Fibroblast of villous mesenchyme (primary cell): ENCODE data around the gene PC. TPM values are rescaled to one million over a fixed set of nuclear protein-coding genes. Genes with fewer than 3 reads are reported as not detected.
A peak's percentile ranks its signal among the peaks of the same experiment; 100 is the strongest.
"Not testable (repeated sequence)": the region's sequence is repeated elsewhere in the genome, so short reads cannot be mapped to it uniquely, and the experiment has no call there.

Experiments
- DNase-seq: peaks from one replicate; pipeline ENCODE4 v3.0.0-alpha.2; 2010; ENCODE audit warnings: low read depth
- H3K4me3 ChIP-seq: 2 replicates; pipeline ENCODE4 v1.5.1; 2011; ENCODE audit warnings: low read depth, mild to moderate bottlenecking, low read length
- total RNA-seq: library from RNA; depleted of rRNA; stranded (reverse); fragments of >200 nt; gene quantifications from 2 replicates; pipeline ENCODE4 v1.2.3, GENCODE V29; 2012
- TF ChIP-seq, protein P1 (sequence below): IDR thresholded peaks from 2 replicates; pipeline ENCODE4 v1.5.1; 2012; ENCODE audit warnings: low read depth, mild to moderate bottlenecking, low read length; ENCODE audit not compliant: insufficient read depth

The PC gene
- total RNA-seq, 1 donor = 11.7 TPM

DNA sequence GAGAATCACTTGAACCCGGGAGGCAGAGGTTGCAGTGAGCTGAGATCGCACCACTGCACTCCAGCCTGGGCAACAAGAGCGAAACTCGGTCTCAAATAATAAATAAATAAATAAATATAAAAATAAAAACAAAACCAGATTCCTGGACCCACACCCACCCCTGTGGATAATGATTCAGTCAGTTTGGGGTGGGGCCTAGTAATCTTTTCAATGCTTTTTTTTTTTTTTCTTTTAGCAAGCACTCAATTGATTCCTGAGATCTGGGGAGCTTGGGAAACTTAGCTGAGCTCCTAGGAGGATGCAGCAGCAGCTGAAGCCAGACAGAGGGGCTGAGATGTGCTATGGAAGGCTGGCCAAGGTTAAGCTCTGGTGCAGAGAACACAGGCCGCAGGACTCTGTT is 4.6 kb upstream of the PC start:
- TF ChIP-seq, protein P1, sequence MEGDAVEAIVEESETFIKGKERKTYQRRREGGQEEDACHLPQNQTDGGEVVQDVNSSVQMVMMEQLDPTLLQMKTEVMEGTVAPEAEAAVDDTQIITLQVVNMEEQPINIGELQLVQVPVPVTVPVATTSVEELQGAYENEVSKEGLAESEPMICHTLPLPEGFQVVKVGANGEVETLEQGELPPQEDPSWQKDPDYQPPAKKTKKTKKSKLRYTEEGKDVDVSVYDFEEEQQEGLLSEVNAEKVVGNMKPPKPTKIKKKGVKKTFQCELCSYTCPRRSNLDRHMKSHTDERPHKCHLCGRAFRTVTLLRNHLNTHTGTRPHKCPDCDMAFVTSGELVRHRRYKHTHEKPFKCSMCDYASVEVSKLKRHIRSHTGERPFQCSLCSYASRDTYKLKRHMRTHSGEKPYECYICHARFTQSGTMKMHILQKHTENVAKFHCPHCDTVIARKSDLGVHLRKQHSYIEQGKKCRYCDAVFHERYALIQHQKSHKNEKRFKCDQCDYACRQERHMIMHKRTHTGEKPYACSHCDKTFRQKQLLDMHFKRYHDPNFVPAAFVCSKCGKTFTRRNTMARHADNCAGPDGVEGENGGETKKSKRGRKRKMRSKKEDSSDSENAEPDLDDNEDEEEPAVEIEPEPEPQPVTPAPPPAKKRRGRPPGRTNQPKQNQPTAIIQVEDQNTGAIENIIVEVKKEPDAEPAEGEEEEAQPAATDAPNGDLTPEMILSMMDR = no peak
- DNase-seq = no peak
- no peak overlapping the region for H3K4me3 ChIP-seq

GRCh38 chr11:66962247-66962646 is 4.1 kb upstream of the PC start:
- no peak overlapping the region for H3K4me3 ChIP-seq
- DNase-seq = no peak
- TF ChIP-seq, protein P1 = no peak

- not testable (repeated sequence) for H3K4me3 ChIP-seq, DNase-seq
Observed at GRCh38 chr11:66961691-66962213, 3.6 kb upstream of the PC start.

DNA sequence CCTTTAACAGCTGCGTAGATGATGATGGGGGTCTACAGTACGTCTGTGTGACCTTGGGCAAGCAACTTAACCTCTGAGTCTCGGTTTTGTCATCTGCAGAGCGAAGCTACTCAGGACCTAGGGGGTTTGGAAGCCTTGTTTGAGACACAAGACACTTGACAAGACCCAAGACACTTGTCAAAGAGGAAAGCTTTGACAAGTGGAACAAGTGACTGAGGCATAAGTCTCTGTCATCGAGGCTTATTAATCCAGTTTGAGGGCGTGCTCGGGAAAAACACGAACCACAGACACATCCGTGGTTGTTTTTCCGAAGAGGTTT is 732 bp upstream of the PC start:
- TF ChIP-seq, protein P1 = no peak
- peak overlapping the region; percentile 36 for H3K4me3 ChIP-seq
- DNase-seq = no peak

DNA sequence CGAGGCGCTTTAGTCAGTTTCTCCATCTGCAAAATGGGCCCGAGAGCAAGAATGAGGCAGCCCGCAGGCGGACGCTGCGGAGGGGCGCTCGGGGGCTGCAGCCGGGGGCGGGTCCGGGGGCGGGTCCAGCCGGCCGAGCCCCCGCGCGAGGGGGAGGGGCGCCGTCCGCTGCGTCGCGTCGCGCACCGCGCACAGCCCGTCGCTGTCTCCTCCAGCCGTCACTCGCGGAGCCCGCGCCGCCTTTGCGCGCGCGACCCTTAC is 282 bp downstream of the PC start:
- TF ChIP-seq, protein P1 = no peak
- peak overlapping the region; percentile 72 for H3K4me3 ChIP-seq
- DNase-seq = no peak

DNA sequence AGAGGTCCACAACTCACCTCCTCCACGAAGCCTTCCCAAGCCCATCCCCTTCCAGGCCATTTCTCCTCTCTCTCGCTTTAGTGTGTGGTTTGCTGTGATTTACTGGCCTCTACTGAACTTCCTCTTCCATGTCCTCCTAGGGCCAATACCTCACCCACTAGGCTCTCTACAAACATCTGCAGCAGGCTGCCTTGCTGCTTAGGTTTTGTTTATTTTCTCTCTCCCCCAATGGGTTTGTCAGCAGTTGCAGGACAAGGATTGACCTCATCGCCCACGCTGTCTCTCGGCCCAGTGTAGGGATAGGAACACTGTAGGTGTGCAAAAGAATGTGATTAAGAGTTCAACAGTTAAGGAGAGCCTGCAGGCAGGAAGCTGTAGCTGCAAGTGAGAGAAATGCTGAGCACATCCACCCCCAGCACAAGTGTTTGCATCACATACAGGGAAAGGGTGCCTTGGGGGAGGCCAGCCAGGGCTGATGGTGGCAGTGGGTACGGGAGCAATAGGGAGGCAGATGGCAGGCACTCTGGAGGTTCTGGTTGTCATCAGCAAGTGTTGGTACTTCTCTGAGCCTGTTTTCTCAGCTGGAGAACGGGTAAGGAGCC is 1.4 kb downstream of the PC start:
- DNase-seq = peak; percentile 88
- TF ChIP-seq, protein P1 = peak; percentile 29
- H3K4me3 ChIP-seq = peak overlapping the region; percentile 72

- DNase-seq = peak; percentile 82
- H3K4me3 ChIP-seq = no peak overlapping the region
- TF ChIP-seq, protein P1 = no peak
Observed at GRCh38 chr11:66953081-66953833, 4.9 kb downstream of the PC start.
